Neural cell (in vitro differentiated cells): ENCODE measurements around the gene RBM4. TPM values are rescaled to one million over a fixed set of nuclear protein-coding genes. Genes with fewer than 3 reads are reported as not detected.

Experiments
- H2AFZ ChIP-seq: fragments of 200-600, 300-800 bp; sonication (generic), shearing (Covaris generic); 2 replicates; pipeline ENCODE4 v1.6.0; 2014; ENCODE audit warnings: low read depth, mild to moderate bottlenecking, antibody characterized with exemption, low read length, moderate library complexity
- H3F3A ChIP-seq: fragments of 200-600 bp; shearing (Covaris generic); 2 replicates; pipeline ENCODE4 v1.6.1; 2016; ENCODE audit warnings: mild to moderate bottlenecking, moderate library complexity, mixed read lengths, antibody characterized with exemption, low read length; ENCODE audit not compliant: insufficient read depth, poor library complexity, severe bottlenecking
- H3K27ac ChIP-seq: fragments of 200-600, 300-800 bp; sonication (generic), shearing (Covaris generic); 2 replicates; pipeline ENCODE4 v1.5.1; 2014; ENCODE audit warnings: mild to moderate bottlenecking, low read length, moderate library complexity
- H3K27me3 ChIP-seq: fragments of 300-800, 200-600 bp; sonication (generic), shearing (Covaris generic); 2 replicates; pipeline ENCODE4 v1.6.0; 2014; ENCODE audit warnings: mild to moderate bottlenecking, low read depth, low read length, moderate library complexity; ENCODE audit not compliant: insufficient read depth
- H3K36me3 ChIP-seq: fragments of 300-800, 200-600 bp; sonication (generic), shearing (Covaris generic); 2 replicates; pipeline ENCODE4 v1.5.1; 2014; ENCODE audit warnings: mild to moderate bottlenecking, antibody characterized with exemption, low read length, moderate library complexity; ENCODE audit not compliant: insufficient read depth
- H3K4me2 ChIP-seq: fragments of 300-800, 200-600 bp; sonication (generic), shearing (Covaris generic); 2 replicates; pipeline ENCODE4 v1.6.0; 2014; ENCODE audit warnings: mild to moderate bottlenecking, low read length
- H3K4me3 ChIP-seq: fragments of 300-800, 200-600 bp; sonication (generic), shearing (Covaris generic); 2 replicates; pipeline ENCODE4 v1.5.1; 2014; ENCODE audit warnings: mild to moderate bottlenecking, low read length, moderate library complexity
- H3K79me2 ChIP-seq: fragments of 200-600 bp; shearing (Covaris generic); replicated peaks from 2 replicates; pipeline ENCODE4 v1.6.0; 2014; ENCODE audit warnings: mild to moderate bottlenecking, low read length, moderate library complexity; ENCODE audit not compliant: insufficient read depth
- H3K9ac ChIP-seq: fragments of 300-800, 200-600 bp; sonication (generic), shearing (Covaris generic); 2 replicates; pipeline ENCODE4 v1.6.1; 2016; ENCODE audit warnings: mild to moderate bottlenecking, low read length, mixed read lengths
- H3K9me2 ChIP-seq: fragments of 200-600 bp; shearing (Covaris generic); 2 replicates; pipeline ENCODE4 v1.6.1; 2016; ENCODE audit warnings: mild to moderate bottlenecking, low read length, mixed read lengths; ENCODE audit not compliant: insufficient read depth
- H3K9me3 ChIP-seq: fragments of 200-600, 300-800 bp; sonication (generic), shearing (Covaris generic); 2 replicates; pipeline ENCODE4 v1.6.1; 2016; ENCODE audit warnings: mild to moderate bottlenecking, mixed run types, low read length, moderate library complexity, mixed read lengths
- H4K20me1 ChIP-seq: fragments of 200-600 bp; shearing (Covaris generic); 2 replicates; pipeline ENCODE4 v1.6.1; 2016; ENCODE audit warnings: mild to moderate bottlenecking, mixed run types; ENCODE audit not compliant: insufficient read depth
- EP300 ChIP-seq: fragments of 450-650 bp; conservative IDR thresholded peaks from 2 replicates; pipeline ENCODE4 v1.6.1; 2014; ENCODE audit warnings: antibody characterized with exemption, mild to moderate bottlenecking, moderate library complexity; ENCODE audit not compliant: poor library complexity, severe bottlenecking
- EZH2 ChIP-seq: fragments of 200-600, 300-800 bp; shearing (Covaris generic), sonication (generic); IDR thresholded peaks from 2 replicates; pipeline ENCODE4 v1.6.1; 2014; ENCODE audit warnings: antibody characterized with exemption, low read length, borderline replicate concordance, mild to moderate bottlenecking; ENCODE audit not compliant: insufficient read depth, poor library complexity, severe bottlenecking
- MXI1 ChIP-seq: fragments of 450-650 bp; conservative IDR thresholded peaks from 2 replicates; pipeline ENCODE4 v1.6.1; 2014; ENCODE audit warnings: antibody characterized with exemption, mild to moderate bottlenecking; ENCODE audit not compliant: poor library complexity, severe bottlenecking
- POLR2AphosphoS5 ChIP-seq: IDR thresholded peaks from 2 replicates; pipeline ENCODE4 v1.6.1; 2012
- RAD21 ChIP-seq: fragments of 450-650 bp; conservative IDR thresholded peaks from 2 replicates; pipeline ENCODE4 v1.6.1; 2014; ENCODE audit warnings: antibody characterized with exemption, mild to moderate bottlenecking, moderate library complexity
- SMC3 ChIP-seq: fragments of 450-650 bp; conservative IDR thresholded peaks from 2 replicates; pipeline ENCODE4 v1.6.1; 2014; ENCODE audit warnings: antibody characterized with exemption, mild to moderate bottlenecking, moderate library complexity; ENCODE audit not compliant: poor library complexity
- TAF1 ChIP-seq: IDR thresholded peaks from 2 replicates; pipeline ENCODE4 v1.6.1; 2012; ENCODE audit warnings: low read depth
- polyA plus RNA-seq: library from polyadenylated mRNA; depleted of rRNA; stranded (reverse); fragments of >200 nt; gene quantifications from 2 replicates; pipeline ENCODE4 v1.2.3, GENCODE V29; 2014
- TF ChIP-seq, protein P1 (sequence below): fragments of 450-650 bp; IDR thresholded peaks from 2 replicates; pipeline ENCODE4 v1.5.1; 2014; ENCODE audit warnings: antibody characterized with exemption, mild to moderate bottlenecking, moderate library complexity; ENCODE audit not compliant: poor library complexity, severe bottlenecking
- TF ChIP-seq, protein P2 (sequence below): IDR thresholded peaks from 2 replicates; pipeline ENCODE4 v1.6.1; 2012; ENCODE audit warnings: borderline replicate concordance

Gene RBM4
- polyA plus RNA-seq, 1 donor from 2014 or later: 456 TPM

DNA sequence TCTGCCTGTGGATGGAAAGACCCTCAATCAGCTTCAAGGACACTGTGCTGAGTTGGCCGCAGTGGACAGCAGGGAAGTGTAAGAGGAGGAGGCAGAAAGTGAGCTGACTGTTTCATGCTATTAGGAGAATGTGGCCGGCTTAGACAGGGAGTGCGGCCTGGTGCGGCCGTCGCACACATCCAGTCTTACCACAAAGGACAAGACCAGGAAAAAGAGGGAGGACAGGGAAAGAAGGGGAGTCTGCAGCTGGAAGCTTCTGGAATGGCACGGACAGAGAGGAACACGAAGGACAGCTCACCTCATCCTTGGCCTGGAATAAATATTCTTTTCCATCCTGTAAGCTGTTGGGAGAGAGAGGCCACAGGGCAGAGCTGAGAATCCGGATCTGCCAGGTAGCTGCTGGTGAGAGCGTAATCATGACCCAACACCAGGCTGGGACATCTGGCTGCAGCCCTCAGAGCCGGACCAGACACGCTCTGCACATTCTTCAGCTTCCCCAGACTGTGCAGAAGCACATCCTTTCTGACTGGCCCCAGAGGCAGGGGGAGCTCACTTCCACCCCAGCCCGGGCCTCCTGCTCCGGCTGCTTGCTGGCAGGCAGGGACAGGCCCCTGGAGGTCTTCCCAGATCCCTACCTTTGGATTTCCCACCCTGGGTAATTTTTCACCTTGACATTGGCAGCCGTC is 47.7 kb downstream of the RBM4 start:
- no peak overlapping the region for H3K9ac ChIP-seq
- no peak for TF ChIP-seq TAF1
- no peak for TF ChIP-seq RAD21
- TF ChIP-seq SMC3: no peak
- no peak for TF ChIP-seq POLR2AphosphoS5
- TF ChIP-seq, protein P1, sequence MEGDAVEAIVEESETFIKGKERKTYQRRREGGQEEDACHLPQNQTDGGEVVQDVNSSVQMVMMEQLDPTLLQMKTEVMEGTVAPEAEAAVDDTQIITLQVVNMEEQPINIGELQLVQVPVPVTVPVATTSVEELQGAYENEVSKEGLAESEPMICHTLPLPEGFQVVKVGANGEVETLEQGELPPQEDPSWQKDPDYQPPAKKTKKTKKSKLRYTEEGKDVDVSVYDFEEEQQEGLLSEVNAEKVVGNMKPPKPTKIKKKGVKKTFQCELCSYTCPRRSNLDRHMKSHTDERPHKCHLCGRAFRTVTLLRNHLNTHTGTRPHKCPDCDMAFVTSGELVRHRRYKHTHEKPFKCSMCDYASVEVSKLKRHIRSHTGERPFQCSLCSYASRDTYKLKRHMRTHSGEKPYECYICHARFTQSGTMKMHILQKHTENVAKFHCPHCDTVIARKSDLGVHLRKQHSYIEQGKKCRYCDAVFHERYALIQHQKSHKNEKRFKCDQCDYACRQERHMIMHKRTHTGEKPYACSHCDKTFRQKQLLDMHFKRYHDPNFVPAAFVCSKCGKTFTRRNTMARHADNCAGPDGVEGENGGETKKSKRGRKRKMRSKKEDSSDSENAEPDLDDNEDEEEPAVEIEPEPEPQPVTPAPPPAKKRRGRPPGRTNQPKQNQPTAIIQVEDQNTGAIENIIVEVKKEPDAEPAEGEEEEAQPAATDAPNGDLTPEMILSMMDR: no peak
- TF ChIP-seq, protein P2, sequence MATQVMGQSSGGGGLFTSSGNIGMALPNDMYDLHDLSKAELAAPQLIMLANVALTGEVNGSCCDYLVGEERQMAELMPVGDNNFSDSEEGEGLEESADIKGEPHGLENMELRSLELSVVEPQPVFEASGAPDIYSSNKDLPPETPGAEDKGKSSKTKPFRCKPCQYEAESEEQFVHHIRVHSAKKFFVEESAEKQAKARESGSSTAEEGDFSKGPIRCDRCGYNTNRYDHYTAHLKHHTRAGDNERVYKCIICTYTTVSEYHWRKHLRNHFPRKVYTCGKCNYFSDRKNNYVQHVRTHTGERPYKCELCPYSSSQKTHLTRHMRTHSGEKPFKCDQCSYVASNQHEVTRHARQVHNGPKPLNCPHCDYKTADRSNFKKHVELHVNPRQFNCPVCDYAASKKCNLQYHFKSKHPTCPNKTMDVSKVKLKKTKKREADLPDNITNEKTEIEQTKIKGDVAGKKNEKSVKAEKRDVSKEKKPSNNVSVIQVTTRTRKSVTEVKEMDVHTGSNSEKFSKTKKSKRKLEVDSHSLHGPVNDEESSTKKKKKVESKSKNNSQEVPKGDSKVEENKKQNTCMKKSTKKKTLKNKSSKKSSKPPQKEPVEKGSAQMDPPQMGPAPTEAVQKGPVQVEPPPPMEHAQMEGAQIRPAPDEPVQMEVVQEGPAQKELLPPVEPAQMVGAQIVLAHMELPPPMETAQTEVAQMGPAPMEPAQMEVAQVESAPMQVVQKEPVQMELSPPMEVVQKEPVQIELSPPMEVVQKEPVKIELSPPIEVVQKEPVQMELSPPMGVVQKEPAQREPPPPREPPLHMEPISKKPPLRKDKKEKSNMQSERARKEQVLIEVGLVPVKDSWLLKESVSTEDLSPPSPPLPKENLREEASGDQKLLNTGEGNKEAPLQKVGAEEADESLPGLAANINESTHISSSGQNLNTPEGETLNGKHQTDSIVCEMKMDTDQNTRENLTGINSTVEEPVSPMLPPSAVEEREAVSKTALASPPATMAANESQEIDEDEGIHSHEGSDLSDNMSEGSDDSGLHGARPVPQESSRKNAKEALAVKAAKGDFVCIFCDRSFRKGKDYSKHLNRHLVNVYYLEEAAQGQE: no peak
- no peak for TF ChIP-seq EP300
- H2AFZ ChIP-seq: no peak overlapping the region
- H3K27me3 ChIP-seq: no peaks in the 10 kb centered on the region
- no peaks in the 10 kb centered on the region for H3F3A ChIP-seq
- no peak overlapping the region for H3K4me3 ChIP-seq
- H3K79me2 ChIP-seq: no peaks in the 10 kb centered on the region
- H3K9me3 ChIP-seq: no peaks in the 10 kb centered on the region
- no peaks in the 10 kb centered on the region for H4K20me1 ChIP-seq
- H3K27ac ChIP-seq: no peak overlapping the region
- H3K36me3 ChIP-seq: no peaks in the 10 kb centered on the region
- no peaks in the 10 kb centered on the region for H3K9me2 ChIP-seq
- no peak overlapping the region for H3K4me2 ChIP-seq

DNA sequence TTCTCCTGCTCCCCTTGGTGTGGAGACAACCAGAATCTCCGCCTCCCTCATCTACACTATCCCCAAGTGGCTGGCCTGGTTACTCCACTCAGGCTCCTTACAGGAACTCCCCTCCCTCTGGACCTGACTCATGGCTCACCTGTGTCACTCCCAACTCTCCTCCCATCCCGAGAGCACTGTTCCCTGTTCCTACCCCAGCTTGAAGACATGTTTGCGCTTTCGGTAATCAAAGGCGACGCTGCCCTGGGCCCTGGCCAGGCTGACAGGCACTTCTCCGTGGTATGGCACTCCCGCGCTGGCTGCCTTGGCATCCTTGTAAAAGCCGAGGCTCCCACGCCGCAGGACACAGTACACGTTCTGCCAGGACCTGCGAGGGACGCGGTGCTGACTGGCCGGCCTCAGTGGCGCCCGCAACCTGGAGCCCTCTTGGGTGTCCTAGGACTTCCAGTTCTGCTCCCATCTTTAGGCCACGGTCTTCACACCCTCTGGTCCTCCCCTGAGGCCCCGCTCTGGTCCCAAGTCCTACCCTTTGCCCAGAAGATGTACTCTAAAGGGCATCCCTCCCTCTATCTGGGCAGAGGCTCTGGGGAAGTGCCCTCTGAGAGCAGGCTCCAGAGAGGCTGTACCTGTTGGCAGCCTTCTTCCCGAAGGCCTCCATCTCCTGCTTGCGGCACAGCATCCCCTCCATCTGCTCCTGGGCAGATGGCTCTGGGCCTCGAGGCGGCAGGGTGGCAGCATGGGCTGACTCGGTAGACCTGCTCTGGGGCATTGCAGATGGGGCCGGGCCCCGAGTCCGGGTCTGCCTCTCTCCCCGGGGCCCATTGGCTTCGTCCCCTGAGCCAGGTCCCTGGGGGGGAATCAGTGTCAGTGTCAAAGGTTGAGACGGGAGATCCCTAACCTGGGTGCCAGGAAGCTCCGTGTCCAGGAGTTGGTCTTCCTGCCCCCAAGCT is 48.6 kb downstream of the RBM4 start:
- no peaks in the 10 kb centered on the region for H3F3A ChIP-seq
- no peaks in the 10 kb centered on the region for H3K79me2 ChIP-seq
- no peaks in the 10 kb centered on the region for H3K27me3 ChIP-seq
- H3K9me3 ChIP-seq: no peaks in the 10 kb centered on the region
- H3K9ac ChIP-seq: no peak overlapping the region
- H3K36me3 ChIP-seq: no peaks in the 10 kb centered on the region
- TF ChIP-seq TAF1 (no peak), EP300 (no peak), POLR2AphosphoS5 (no peak), SMC3 (no peak), MXI1 (no peak), EZH2 (no peak), RAD21 (no peak)
- TF ChIP-seq, protein P2: no peak
- TF ChIP-seq, protein P1: no peak
- H4K20me1 ChIP-seq: no peaks in the 10 kb centered on the region
- H2AFZ ChIP-seq: no peak overlapping the region
- no peaks in the 10 kb centered on the region for H3K9me2 ChIP-seq
- no peak overlapping the region for H3K4me2 ChIP-seq
- no peak overlapping the region for H3K4me3 ChIP-seq
- H3K27ac ChIP-seq: no peak overlapping the region
